Activated CD8-positive, alpha-beta T cell treated with anti-CD3 and anti-CD28 coated beads, Interleukin-2, amount 10 ng/mL, durations not matched to agents 7 days and 5 days (primary cell): ENCODE results near the gene STARD5. TPM values are rescaled to one million over a fixed set of nuclear protein-coding genes. Genes with fewer than 3 reads are reported as not detected.

Source experiments
- ATAC-seq: fragments of 150-1000 bp; cut with Tn5 transposase; one replicate; pipeline ENCODE4 v1.10.0; 2021; ENCODE audit warnings: moderate library complexity
- CTCF ChIA-PET: fragments of 350-600 bp; sonication (Branson Sonifier 250); formaldehyde crosslinking; loops from one replicate; lab custom pipeline; 2021; ENCODE audit warnings: antibody characterized with exemption; lab: Charles Lee
- POLR2A ChIA-PET: fragments of 350-600 bp; sonication (Branson Sonifier 250); formaldehyde crosslinking; loops from one replicate; lab custom pipeline; 2021; ENCODE audit warnings: antibody characterized with exemption; lab: Charles Lee
- DNase-seq: peaks from one replicate; pipeline ENCODE4 v3.0.0-alpha.2; 2020
- H3K27ac Mint-ChIP-seq: one replicate; pipeline ENCODE4 v1.8.0; 2021; ENCODE audit warnings: mild to moderate bottlenecking, mixed read lengths
- H3K27me3 Mint-ChIP-seq: one replicate; pipeline ENCODE4 v1.8.0; 2021; ENCODE audit warnings: low read depth, mixed read lengths
- H3K36me3 Mint-ChIP-seq: one replicate; pipeline ENCODE4 v1.8.0; 2021; ENCODE audit warnings: low read depth, mixed read lengths
- H3K4me1 Mint-ChIP-seq: one replicate; pipeline ENCODE4 v1.8.0; 2021; ENCODE audit warnings: low read depth, mixed read lengths
- H3K4me3 Mint-ChIP-seq: one replicate; pipeline ENCODE4 v1.8.0; 2021; ENCODE audit warnings: mild to moderate bottlenecking, mixed read lengths
- H3K9me3 Mint-ChIP-seq: one replicate; pipeline ENCODE4 v1.8.0; 2022; ENCODE audit warnings: mixed read lengths; ENCODE audit not compliant: insufficient read depth
- total RNA-seq, 2 experiments: library from RNA; stranded (reverse); gene quantifications; one replicate each; pipeline ENCODE4 v1.2.3, GENCODE V29; 2021

Gene STARD5
- total RNA-seq, 2 experiments from 2014 or later = 4.9 to 5.3 TPM

GRCh38 chr15:81281766-81282605 is 42.0 kb downstream of the STARD5 start:
- ATAC-seq = no peak
- ChIA-PET POLR2A (interaction anchor here (1.3 to 3.6 kb wide), 3 partner anchors 11 to 23 kb away, joined by 3 to 16 read pairs (median 3); no protein-coding TSS in a partner anchor), CTCF (interaction anchor here (0.9 to 3.5 kb wide), 5 partner anchors 9 to 16 kb away, joined by 3 to 31 read pairs (median 13); no protein-coding TSS in a partner anchor)
- DNase-seq = no peak
- no peaks in the 10 kb centered on the region for H3K27me3 Mint-ChIP-seq
- H3K9me3 Mint-ChIP-seq = peaks cover 11% of the 10 kb centered on the region
- H3K27ac Mint-ChIP-seq = peak overlapping the region; percentile 14
- peaks cover 13% of the 10 kb centered on the region for H3K36me3 Mint-ChIP-seq
- H3K4me1 Mint-ChIP-seq = peaks cover 29% of the 10 kb centered on the region
- H3K4me3 Mint-ChIP-seq = no peak overlapping the region

- Mint-ChIP-seq H3K4me3 (no peak overlapping the region), H3K27ac (peak overlapping the region; percentile 14), H3K27me3 (no peaks in the 10 kb centered on the region), H3K9me3 (peaks cover 14% of the 10 kb centered on the region), H3K4me1 (peaks cover 26% of the 10 kb centered on the region), H3K36me3 (peaks cover 16% of the 10 kb centered on the region)
- ATAC-seq (no peak), DNase-seq (no peak)
- ChIA-PET CTCF (interaction anchor here (0.7 to 3.5 kb wide), 4 partner anchors 12 to 129 kb away, joined by 3 to 31 read pairs (median 12); no protein-coding TSS in a partner anchor), POLR2A (interaction anchor here (1.2 to 3.6 kb wide), 3 partner anchors 12 to 23 kb away, joined by 3 to 16 read pairs (median 4); no protein-coding TSS in a partner anchor)
These were observed 42.5 kb downstream of the STARD5 start for GRCh38 chr15:81281456-81281735.

GRCh38 chr15:81280696-81281455 is 43.1 kb downstream of the STARD5 start:
- Mint-ChIP-seq H3K36me3 (peaks cover 21% of the 10 kb centered on the region), H3K27me3 (no peaks in the 10 kb centered on the region), H3K4me3 (no peak overlapping the region), H3K9me3 (peaks cover 14% of the 10 kb centered on the region), H3K27ac (no peak overlapping the region), H3K4me1 (peaks cover 26% of the 10 kb centered on the region)
- POLR2A ChIA-PET = interaction anchor here (1.2 to 3.6 kb wide), 4 partner anchors 12 to 30 kb away, joined by 3 to 16 read pairs (median 4); no protein-coding TSS in a partner anchor
- no peak for DNase-seq
- CTCF ChIA-PET = interaction anchor here (0.7 to 3.5 kb wide), 5 partner anchors 9 to 129 kb away, joined by 3 to 31 read pairs (median 6); no protein-coding TSS in a partner anchor
- no peak for ATAC-seq

GRCh38 chr15:81279621-81280485 is 44.1 kb downstream of the STARD5 start:
- peaks cover 14% of the 10 kb centered on the region for H3K9me3 Mint-ChIP-seq
- H3K4me3 Mint-ChIP-seq = no peak overlapping the region
- H3K4me1 Mint-ChIP-seq = peaks cover 26% of the 10 kb centered on the region
- CTCF ChIA-PET = interaction anchor here (1.0 to 3.5 kb wide), 5 partner anchors 10 to 121 kb away, joined by 3 to 31 read pairs (median 6); no protein-coding TSS in a partner anchor
- ATAC-seq = no peak
- H3K36me3 Mint-ChIP-seq = peaks cover 21% of the 10 kb centered on the region
- POLR2A ChIA-PET = interaction anchor here (0.6 to 3.6 kb wide), 4 partner anchors 13 to 44 kb away, joined by 4 to 16 read pairs (median 4); no protein-coding TSS in a partner anchor
- no peaks in the 10 kb centered on the region for H3K27me3 Mint-ChIP-seq
- DNase-seq = no peak
- no peak overlapping the region for H3K27ac Mint-ChIP-seq

- H3K9me3 Mint-ChIP-seq = peaks cover 14% of the 10 kb centered on the region
- H3K27ac Mint-ChIP-seq = no peak overlapping the region
- POLR2A ChIA-PET = interaction anchor here (1.3 to 1.8 kb wide), 2 partner anchors 22 to 30 kb away, joined by 5 to 9 read pairs; no protein-coding TSS in a partner anchor
- H3K4me3 Mint-ChIP-seq = no peak overlapping the region
- peaks cover 25% of the 10 kb centered on the region for H3K4me1 Mint-ChIP-seq
- peaks cover 19% of the 10 kb centered on the region for H3K36me3 Mint-ChIP-seq
- no peaks in the 10 kb centered on the region for H3K27me3 Mint-ChIP-seq
- DNase-seq = no peak
- ATAC-seq = no peak
- CTCF ChIA-PET = interaction anchor here (1.2 to 3.5 kb wide), 4 partner anchors 9 to 15 kb away, joined by 3 to 31 read pairs (median 4); no protein-coding TSS in a partner anchor
These were observed 45.5 kb downstream of the STARD5 start for GRCh38 chr15:81278306-81279029.

GRCh38 chr15:81277851-81278250 is 46.1 kb downstream of the STARD5 start:
- Mint-ChIP-seq H3K4me3 (no peak overlapping the region), H3K27me3 (no peaks in the 10 kb centered on the region), H3K36me3 (peaks cover 19% of the 10 kb centered on the region), H3K9me3 (peaks cover 14% of the 10 kb centered on the region), H3K4me1 (peaks cover 25% of the 10 kb centered on the region), H3K27ac (no peak overlapping the region)
- ChIA-PET POLR2A (interaction anchor here (1.3 to 1.8 kb wide), 2 partner anchors 22 to 30 kb away, joined by 5 to 9 read pairs; no protein-coding TSS in a partner anchor), CTCF (interaction anchor here (1.2 to 1.6 kb wide), 4 partner anchors 10 to 19 kb away, joined by 3 to 6 read pairs (median 4); no protein-coding TSS in a partner anchor)
- DNase-seq (no peak), ATAC-seq (no peak)

GRCh38 chr15:81276967-81277366 is 47.0 kb downstream of the STARD5 start:
- POLR2A ChIA-PET = interaction anchor here (1.8 to 3.2 kb wide), 2 partner anchors 23 to 31 kb away, joined by 5 to 11 read pairs; no protein-coding TSS in a partner anchor
- Mint-ChIP-seq H3K9me3 (peaks cover 14% of the 10 kb centered on the region), H3K4me1 (peaks cover 25% of the 10 kb centered on the region), H3K27me3 (no peaks in the 10 kb centered on the region), H3K36me3 (peaks cover 19% of the 10 kb centered on the region), H3K27ac (no peak overlapping the region), H3K4me3 (no peak overlapping the region)
- ATAC-seq (no peak), DNase-seq (no peak)
- CTCF ChIA-PET = interaction anchor here (0.7 to 1.2 kb wide), 3 partner anchors 11 to 20 kb away, joined by 3 to 4 read pairs (median 3); no protein-coding TSS in a partner anchor

GRCh38 chr15:81275711-81276392 is 48.1 kb downstream of the STARD5 start:
- DNase-seq (peak; percentile 14), ATAC-seq (no peak)
- Mint-ChIP-seq H3K4me1 (peaks cover 25% of the 10 kb centered on the region), H3K27me3 (no peaks in the 10 kb centered on the region), H3K27ac (peak overlapping the region; percentile 29), H3K36me3 (peaks cover 19% of the 10 kb centered on the region), H3K4me3 (no peak overlapping the region), H3K9me3 (peaks cover 14% of the 10 kb centered on the region)
- ChIA-PET POLR2A (interaction anchor here (0.9 to 3.2 kb wide), 9 partner anchors 10 to 48 kb away, joined by 3 to 21 read pairs (median 6); partner anchors contain the start of gene STARD5), CTCF (interaction anchor here (0.6 to 4.9 kb wide), 32 partner anchors 8 to 833 kb away, joined by 3 to 243 read pairs (median 5); partner anchors contain the start of gene STARD5)

GRCh38 chr15:81274931-81275707 is 48.8 kb downstream of the STARD5 start:
- Mint-ChIP-seq H3K27me3 (no peaks in the 10 kb centered on the region), H3K36me3 (peaks cover 19% of the 10 kb centered on the region), H3K4me1 (peaks cover 32% of the 10 kb centered on the region), H3K9me3 (peaks cover 14% of the 10 kb centered on the region), H3K27ac (peak overlapping the region; percentile 60), H3K4me3 (no peak overlapping the region)
- CTCF ChIA-PET = interaction anchor here (0.6 to 4.9 kb wide), 36 partner anchors 9 to 833 kb away, joined by 3 to 243 read pairs (median 4); partner anchors contain the start of gene STARD5
- POLR2A ChIA-PET = interaction anchor here (0.9 to 3.2 kb wide), 9 partner anchors 11 to 49 kb away, joined by 3 to 21 read pairs (median 6); partner anchors contain the start of gene STARD5
- ATAC-seq = peak; percentile 96
- DNase-seq = peak; percentile 86
